Measurements from ENCODE around the gene CPVL. TPM values are rescaled to one million over a fixed set of nuclear protein-coding genes. Genes with fewer than 3 reads are reported as not detected.

CPVL gene
- total RNA-seq, 1 experiment from 2014 or later = 26.9 TPM

DNA sequence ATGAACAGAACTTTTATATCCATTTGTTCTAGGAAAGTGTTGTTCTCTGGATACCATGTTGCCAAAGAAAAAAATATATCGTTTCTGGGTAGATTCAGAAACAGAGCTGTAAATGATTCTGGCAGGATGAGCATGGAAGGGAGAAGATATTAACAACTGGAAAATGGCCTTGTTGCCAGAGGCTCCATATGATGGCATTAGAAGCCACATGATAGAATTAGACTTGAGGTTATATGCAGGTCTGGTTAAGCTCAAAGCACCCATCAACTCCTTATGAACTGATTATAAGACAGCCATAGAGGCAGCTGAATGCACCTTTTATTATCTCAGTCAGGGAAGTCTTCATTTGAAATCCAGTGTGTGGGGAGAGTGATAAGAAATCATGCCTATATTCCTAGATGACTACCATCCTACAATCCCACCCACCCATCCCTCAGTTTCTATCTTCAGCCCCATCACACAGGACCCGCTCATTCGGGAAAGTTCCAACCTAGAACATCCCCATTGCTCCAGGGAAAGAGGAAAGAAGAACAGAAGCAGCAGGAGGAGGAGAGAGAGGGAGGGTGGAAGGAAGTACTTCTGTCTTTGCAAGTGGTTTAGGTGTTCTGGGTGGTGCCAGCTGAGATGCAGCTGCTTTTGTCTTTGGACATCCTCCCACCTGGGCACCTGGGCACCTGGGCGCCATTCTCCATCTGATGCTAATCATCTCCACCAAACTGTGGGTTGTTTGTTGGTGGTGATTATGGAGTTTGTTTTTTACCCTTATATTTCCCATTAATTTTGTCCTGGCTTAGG is 162.7 kb downstream of the CPVL start:
- H3K14ac ChIP-seq (ENCODE audit: insufficient read depth, low read length) = no peak overlapping the region
- no peak overlapping the region for H3T11ph ChIP-seq (ENCODE audit: low read length)
- H3K27me3 ChIP-seq (ENCODE audit: insufficient read depth, low read length) = no peaks in the 10 kb centered on the region
- no peaks in the 10 kb centered on the region for H3K79me2 ChIP-seq (ENCODE audit: insufficient read depth, low read length)
- H3K4me2 ChIP-seq (ENCODE audit: insufficient read depth, insufficient read length, low read length) = no peak overlapping the region
- no peak overlapping the region for H3K9ac ChIP-seq (ENCODE audit: extremely low read depth, insufficient read length, low read length)
- no peak overlapping the region for H3K56ac ChIP-seq (ENCODE audit: insufficient read length, low read depth, low read length)
- Mint-ChIP-seq H3K27ac (no peak overlapping the region; a peak in 1 of 7 replicates), H3K4me3 (no peak overlapping the region), H3K36me3 (ENCODE audit: insufficient read depth in 1 of 3, low read depth in 3 of 3) (no peaks in the 10 kb centered on the region), H3K4me1 (peaks cover 51 to 52% of the 10 kb centered on the region in 2 experiments), H3K9me3 (no peaks in the 10 kb centered on the region), H3K27me3 (ENCODE audit: low read depth) (peaks cover 4% of the 10 kb centered on the region; the same call in 1 of the 2 replicates)
- no peak overlapping the region for H2BK12ac ChIP-seq (ENCODE audit: insufficient read length, low read depth, low read length)
- H3K4ac ChIP-seq (ENCODE audit: low read depth, low read length) = no peak overlapping the region
- H3K18ac ChIP-seq (ENCODE audit: insufficient read length, low read depth, low read length) = no peak overlapping the region
- H3K9me3 ChIP-seq (ENCODE audit: control insufficient read depth, low read depth, low read length) = no peaks in the 10 kb centered on the region
- H4K20me1 ChIP-seq (ENCODE audit: control insufficient read depth, insufficient read depth, insufficient read length) = no peaks in the 10 kb centered on the region
- H4K5ac ChIP-seq (ENCODE audit: insufficient read length, low read depth, low read length) = no peak overlapping the region
- no peak overlapping the region for H3K27ac ChIP-seq (ENCODE audit: insufficient read length, low read depth, low read length)
- TF ChIP-seq, protein P1, sequence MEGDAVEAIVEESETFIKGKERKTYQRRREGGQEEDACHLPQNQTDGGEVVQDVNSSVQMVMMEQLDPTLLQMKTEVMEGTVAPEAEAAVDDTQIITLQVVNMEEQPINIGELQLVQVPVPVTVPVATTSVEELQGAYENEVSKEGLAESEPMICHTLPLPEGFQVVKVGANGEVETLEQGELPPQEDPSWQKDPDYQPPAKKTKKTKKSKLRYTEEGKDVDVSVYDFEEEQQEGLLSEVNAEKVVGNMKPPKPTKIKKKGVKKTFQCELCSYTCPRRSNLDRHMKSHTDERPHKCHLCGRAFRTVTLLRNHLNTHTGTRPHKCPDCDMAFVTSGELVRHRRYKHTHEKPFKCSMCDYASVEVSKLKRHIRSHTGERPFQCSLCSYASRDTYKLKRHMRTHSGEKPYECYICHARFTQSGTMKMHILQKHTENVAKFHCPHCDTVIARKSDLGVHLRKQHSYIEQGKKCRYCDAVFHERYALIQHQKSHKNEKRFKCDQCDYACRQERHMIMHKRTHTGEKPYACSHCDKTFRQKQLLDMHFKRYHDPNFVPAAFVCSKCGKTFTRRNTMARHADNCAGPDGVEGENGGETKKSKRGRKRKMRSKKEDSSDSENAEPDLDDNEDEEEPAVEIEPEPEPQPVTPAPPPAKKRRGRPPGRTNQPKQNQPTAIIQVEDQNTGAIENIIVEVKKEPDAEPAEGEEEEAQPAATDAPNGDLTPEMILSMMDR (conservative IDR thresholded peaks at IDR 0.05) = no peak
- no peak overlapping the region for H4K8ac ChIP-seq (replicated peaks; ENCODE audit: insufficient read length, low read depth, low read length)
- no peak for DNase-seq
- no peak overlapping the region for H2BK20ac ChIP-seq (ENCODE audit: low read depth, low read length, poor library complexity, severe bottlenecking)
- no peak overlapping the region for H2BK15ac ChIP-seq (ENCODE audit: low read depth, low read length)
- H2AFZ ChIP-seq (ENCODE audit: low read length) = no peak overlapping the region
- no peak overlapping the region for H3K23ac ChIP-seq (ENCODE audit: insufficient read length, low read depth, low read length)
- H3K4me1 ChIP-seq (ENCODE audit: insufficient read depth, low read length) = peaks cover 14% of the 10 kb centered on the region
- no CpG with 5 or more reads among the region's 4 CpGs for WGBS (ENCODE audit: extremely low coverage, insufficient read length, low lambda C conversion rate)
- H2AK5ac ChIP-seq (ENCODE audit: insufficient read length, low read length) = no peak overlapping the region
- no peak overlapping the region for H4K91ac ChIP-seq (ENCODE audit: insufficient read length, low read depth, low read length)
- no peak overlapping the region for H2BK120ac ChIP-seq (ENCODE audit: low read depth, low read length, poor library complexity, severe bottlenecking)
- H3K79me1 ChIP-seq (ENCODE audit: insufficient read depth, low read depth, low read length, poor library complexity, severe bottlenecking) = no peaks in the 10 kb centered on the region
- no peak overlapping the region for H2BK5ac ChIP-seq (ENCODE audit: insufficient read length, low read length)
- no peaks in the 10 kb centered on the region for H3K23me2 ChIP-seq (ENCODE audit: insufficient read length, low read depth, low read length, poor library complexity, severe bottlenecking)

All from H9 (cell line).